Right lobe of liver (tissue), 4 donors: ENCODE data around the gene CAMK2B.

Experiments used
- CTCF ChIP-seq, 4 donors: fragments of 200-600 bp in 3 of 4; fragments of 450-650 bp in 1 of 4; IDR thresholded peaks; one replicate each; pipeline versions ENCODE4 v1.5.1 to v1.8.0; 2016 to 2022; ENCODE audit warnings: antibody characterized with exemption in 4 of 4, mild to moderate bottlenecking in 2 of 4
- POLR2A ChIP-seq: fragments of 450-650 bp; IDR thresholded peaks from one replicate; pipeline ENCODE4 v1.6.1; 2017; ENCODE audit warnings: antibody characterized with exemption, mild to moderate bottlenecking
- donor health status: DM: no; HTN: no; CAD: no.
- donor health status: DM: no; HTN: no; CAD: no.
- donor health status: DM: no; HTN: yes; CAD: no.

- TF ChIP-seq POLR2A (no peak), CTCF (IDR thresholded peaks at IDR 0.05) (no peak)
Measured at GRCh38 chr7:44251269-44251668, 74.1 kb downstream of the CAMK2B start.
